ENCODE results near the gene ATP6V1F.
"Not testable (repeated sequence)": the region's sequence is repeated elsewhere in the genome, so short reads cannot be mapped to it uniquely, and the experiment has no call there.

The ATP6V1F gene

DNA sequence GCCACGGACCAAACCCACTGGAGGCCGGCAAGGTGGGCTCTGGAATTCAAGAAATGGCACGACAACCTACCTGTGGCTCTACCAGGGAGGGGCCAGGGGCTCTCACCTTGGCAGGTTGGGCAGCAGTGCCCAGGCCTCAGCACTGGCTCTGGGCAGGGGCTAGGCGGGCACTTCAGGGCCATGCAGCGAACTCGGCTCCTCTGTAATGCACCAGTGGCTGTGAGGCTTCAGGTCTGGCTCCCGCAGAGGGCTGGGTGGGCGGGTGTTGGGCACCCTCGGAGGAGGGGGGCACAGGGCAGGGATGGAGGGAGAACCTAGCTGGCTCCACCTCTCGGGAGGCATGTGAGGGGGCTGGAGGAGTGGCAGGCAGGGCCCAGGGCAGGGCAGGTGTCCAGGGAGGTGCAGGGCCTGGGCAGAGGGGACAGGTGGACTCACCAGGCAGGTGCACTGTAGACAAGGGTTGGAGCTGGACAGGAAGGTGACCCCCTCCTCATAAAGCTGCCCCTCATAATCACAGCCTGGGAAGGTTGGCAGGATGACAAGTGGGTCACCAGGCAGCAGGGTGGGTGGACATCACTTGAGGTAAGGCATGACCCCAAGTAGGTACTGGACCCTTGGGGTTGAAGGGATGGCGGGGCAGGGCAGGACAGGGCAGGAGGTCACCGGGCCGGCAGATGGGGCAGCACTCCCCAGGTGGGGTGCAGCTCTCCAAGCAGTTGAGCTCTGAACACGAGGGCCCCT lies 41.1 kb downstream of the ATP6V1F start:
- DNase-seq: no peak

DNA sequence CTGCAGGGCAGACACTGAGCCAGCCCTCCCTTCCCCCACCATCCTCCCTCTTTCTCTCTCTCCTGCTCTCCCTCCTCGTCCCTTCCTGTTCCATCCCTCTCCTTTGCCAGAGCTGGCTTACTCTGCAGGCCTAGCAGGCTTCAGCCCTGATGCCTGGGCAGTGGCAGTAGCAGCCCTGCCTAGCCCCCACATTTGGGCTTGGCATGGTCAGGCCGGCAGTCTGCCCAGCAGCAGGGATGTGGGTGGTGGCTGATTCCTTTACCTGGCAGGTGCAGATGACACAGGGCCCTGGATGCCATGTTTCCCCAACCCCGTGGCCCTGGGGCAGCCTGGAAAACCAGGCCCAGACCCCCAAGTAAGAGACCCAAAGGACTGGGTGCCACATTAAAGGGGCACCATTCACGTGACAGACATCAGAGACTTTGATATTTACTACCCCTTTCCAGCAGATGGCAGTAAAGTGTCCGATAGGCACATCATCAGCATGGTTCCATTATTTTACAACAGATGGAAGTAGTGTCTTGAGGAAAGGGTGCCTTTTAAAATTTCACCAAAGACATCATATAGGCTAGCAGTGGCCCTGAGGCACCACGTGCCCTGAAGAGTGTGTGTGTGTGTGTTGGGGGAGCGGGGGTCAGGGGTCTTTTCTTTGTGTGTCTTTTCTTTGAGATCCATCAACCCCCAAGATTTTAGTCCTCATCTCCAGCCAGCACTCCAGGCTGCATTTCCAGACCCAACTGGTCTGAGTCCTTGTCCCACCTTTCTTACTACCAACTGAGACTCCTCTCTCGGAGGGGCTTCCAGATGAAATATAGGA lies 41.9 kb downstream of the ATP6V1F start:
- peak; percentile 72 for DNase-seq

DNA sequence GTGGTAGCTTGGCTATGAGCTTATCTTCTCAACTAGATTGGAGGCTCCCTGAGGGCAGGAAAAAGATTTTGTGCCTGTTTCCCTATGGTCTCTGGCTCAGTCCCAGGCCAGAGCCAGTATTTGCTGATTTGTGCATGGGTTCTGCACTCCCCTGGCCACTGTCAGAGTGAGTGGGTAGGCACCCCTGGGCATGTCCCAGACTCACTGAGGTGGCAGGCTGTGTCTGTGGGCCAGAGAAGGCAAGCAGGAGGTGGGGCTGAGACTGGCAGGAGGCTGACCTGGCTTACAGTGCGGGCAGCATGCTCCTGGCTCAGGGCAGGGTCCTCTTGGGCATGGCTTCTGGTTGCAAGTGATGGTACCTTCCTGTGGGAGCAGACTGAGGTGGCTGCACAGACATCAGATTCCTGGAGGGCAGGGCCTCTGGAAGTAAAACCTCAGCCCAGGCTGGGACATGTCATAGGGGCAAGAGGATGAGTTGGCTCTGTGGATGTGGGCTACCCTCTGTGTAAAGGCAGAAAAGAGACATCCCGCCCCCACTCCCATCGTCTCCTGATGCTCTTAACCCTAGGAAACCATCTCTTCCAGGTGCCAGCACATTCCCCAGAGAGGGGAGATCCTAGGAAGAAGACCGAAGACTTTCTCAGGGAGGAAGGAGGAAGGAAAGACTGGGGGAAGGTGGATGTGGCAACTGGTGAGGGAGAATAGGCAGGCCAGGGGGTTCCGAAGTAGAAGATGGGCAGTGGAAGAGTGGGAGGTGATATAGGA lies 43.5 kb downstream of the ATP6V1F start:
- no peak for DNase-seq

DNA sequence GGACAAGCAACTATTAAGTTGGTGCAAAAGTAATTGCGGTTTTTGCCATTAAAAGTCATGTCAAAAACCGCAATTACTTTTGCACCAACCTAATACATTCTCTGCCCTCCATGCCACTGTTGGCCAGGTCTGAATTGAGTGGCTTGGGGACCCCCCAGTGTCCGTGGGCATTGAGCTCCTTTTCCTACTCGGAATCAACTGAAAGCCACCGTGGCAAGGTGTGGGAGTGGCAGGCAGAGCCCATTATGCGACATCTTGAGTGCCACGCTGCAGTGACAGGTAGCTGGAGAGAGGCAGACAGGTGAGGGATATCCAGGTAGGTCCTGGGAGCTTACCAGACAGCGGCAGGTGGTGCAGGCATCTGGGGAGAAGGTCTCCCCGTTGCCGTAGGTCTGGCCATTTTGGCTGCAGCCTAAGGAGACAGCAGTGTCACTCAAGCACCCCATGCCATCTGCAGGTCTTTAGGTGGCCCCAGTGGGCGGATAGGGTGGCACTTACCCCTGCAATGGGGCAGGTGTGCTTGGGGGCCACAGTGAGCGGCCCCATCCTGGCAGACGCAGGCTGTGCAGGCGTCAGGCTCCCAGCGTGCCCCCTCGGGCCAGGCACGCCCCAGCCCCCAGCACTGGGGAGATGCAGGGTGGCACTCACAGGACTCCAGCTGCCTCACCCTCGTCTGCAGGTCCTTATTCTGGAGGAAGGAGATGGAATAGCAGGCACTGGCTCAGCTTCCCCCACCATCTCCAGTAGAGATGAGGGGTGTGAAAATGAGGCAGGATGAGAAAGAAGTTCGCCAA lies 44.3 kb downstream of the ATP6V1F start:
- no peak for DNase-seq

DNA sequence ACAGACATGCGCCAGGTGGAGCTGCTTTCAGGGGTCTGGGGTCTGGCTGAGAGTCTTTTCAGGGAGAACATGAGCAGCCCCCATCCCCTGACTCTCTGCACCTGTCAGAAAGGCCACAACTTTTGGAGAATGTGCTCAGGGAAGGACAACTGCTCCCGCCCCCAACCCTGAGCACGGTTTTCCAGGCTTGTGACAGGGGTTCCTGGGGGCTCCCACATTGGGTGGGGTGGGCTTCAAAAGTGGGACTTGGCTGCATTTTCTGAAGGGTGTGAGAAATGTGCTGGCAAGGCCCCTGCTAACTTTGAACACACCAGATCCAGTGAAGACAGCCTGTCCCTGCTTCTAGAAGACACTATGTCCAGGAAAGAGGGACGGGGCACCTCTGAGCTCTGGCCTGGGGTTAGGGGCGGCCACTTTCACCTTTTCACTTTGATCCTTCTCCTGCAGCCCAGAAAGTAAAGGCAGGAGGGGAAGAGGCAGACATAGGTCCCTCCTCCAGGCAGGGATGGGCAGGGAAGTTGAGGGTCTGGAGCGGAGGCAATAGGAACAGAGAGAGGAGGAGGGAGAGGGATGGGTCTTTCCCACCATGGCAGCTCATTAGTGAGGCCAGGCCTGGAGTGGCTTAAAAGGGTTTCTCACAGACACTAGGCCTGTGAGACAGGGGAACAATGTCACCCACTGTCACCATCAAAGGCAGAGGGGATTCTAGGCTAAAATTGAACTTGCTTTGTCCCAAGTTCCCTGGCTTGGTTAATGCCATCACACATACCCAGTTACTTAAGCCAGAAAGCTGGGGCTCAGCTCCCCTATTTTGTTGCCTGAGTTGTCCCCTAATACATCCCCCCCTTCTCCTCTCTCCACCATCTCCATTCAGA lies 46.3 kb downstream of the ATP6V1F start:
- no peak for DNase-seq

DNA sequence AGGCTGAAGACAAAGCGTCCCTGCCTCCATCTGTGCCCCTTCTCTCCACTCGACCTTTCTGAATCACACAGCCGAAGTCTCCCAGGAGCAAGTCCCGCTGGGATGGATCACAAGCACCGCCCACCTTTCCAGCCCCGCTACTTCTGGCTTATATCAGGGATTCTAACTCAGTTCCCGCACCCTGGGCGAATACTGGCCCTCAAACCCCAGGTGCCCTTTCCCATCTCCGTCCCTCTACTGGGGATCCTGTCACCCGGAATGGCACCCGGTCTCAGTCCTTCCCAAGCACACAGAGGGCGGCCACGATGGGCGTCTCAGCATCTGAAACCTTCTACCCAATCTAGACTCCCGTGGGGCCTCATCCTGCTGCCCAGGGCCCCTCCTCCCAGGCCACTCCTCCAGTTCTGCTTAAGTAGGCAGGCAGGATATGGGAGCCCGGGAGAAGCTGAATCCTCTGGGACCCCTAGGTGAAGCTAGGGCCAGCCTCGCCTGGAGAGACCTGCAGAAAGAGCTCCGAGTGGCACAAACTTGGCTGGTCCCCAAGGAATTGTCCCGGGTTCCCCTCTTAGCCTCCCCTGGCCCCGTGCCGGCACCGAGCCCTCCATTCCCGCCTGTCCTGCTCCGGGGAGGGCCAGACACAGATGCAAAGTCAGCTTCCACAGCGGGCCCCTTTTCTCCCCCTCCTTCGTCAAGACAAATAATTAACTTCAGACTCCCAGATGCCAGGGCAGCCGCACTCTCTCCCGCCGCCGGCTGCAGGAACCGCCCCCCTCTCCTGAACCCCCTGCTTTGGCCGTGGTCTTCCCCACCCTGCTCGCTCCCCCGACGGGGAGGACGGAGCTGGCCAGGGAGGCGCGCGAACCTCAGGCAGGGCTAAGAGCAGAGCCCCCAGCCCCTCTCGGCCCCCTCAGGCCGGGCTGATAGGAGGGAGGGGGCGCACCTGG lies 47.2 kb downstream of the ATP6V1F start:
- DNase-seq: no peak

DNA sequence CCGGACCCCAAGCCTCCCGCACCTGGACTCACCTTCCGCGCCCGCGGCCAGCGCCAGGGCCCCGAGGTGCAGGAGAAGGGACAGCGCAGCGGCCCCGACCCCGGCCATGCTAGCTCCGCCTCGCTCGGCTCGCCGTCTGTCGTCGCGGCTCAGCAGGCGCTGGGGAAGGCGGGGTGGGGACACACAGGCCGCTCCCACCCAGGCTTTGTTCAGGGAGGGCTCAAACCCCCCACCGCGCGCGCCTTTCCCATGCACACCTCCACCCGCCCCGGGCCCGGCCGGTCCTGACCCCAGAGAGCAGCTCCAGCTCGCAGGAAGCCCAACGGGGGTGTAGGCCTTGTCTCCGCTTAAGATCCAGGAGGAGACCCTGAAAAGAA lies 47.9 kb downstream of the ATP6V1F start, which contains the start of gene KCP:
Gene KCP, minus strand, starts transcription at position 141 of the 377 bp plus-strand sequence. Its CDS starts 33 bp downstream, at position 108.
- no peak for DNase-seq

DNA sequence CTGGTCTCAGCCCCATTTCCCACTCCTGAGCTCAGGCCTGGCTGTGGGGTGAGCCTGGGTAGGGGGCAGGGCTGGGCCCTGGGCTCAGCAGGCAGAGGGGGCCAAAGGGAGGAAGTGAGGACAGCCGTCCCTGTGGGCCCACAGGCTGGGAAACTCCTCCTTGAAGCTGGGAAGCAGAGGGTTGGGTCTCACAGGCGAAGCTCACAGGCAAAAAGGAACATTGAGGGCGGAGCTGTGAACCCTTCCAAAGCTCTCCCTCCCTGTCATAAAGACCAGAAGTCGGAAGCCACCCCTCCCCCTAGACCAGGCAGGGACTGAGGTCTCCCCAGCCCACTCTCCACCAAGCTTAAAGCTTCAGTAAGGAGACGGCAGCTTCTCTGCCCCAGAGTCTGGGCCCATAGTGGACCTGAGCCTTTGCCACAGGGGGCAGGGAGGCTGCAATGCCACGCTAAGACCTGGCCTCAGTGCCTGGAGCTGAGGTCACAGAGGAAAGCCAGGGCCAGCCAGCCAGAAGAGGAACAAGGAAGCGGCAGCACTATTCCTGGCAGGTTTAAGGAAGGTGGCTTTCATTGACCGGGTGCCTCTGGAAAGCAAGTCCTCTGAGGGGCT lies 48.9 kb downstream of the ATP6V1F start:
- DNase-seq: no peak

DNA sequence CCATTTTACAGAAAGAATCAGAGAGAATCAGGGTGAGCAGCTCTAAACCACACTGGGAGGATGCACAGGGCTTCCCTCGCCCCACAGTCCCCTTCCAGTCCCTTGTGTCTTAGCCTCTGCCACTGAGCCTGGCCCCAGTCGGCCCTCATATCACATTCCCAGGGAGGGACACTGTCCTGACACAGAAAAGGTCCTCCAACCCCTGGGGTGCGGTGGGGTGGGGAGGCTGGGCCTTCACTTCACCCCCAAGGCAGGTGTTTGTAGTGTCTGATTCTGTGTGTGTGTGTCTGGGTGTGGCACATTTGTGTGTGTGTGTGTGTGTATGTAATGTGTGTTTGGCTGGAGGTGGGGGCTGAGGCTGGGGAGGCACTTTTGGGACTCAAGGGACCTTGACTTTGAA lies 49.6 kb downstream of the ATP6V1F start:
- DNase-seq: no peak

DNA sequence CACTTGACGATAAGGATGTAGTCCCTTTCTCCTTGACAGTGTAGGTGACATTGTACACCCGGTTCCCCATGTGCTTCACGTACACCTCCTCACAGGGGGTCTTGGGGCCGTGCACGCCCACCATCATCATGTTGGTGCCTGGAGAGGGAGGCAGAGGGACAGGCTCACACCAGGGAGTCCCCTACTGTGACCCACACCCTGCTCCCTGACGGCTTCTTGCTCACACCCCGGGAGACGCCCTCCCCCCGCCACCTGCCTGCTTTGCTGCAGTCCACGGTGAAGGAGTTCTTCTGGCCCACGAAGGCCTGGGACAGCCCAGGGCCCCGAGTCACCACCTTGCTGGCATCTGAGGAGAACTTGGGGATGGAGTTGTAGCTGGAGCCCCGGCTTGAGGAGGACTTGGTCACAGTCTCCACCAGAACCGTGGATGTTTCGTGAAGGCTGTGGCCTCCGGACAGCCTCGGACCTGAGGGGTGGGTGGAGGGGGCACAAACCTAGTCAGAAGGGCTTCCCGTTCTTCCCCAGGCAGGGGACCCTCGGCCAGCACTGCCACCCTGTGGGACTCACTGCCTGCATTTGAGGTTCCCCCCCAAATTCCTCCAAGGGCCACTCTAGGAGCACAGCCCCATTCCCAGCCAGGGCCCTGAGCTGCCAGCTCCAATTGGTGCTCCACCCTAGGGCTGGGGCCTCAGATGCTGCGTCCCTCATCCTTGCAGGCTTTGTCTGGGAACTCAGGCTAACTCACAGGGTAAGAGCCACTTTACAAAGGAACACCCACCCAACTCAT lies 50.2 kb downstream of the ATP6V1F start:
- not testable (repeated sequence) for DNase-seq

DNA sequence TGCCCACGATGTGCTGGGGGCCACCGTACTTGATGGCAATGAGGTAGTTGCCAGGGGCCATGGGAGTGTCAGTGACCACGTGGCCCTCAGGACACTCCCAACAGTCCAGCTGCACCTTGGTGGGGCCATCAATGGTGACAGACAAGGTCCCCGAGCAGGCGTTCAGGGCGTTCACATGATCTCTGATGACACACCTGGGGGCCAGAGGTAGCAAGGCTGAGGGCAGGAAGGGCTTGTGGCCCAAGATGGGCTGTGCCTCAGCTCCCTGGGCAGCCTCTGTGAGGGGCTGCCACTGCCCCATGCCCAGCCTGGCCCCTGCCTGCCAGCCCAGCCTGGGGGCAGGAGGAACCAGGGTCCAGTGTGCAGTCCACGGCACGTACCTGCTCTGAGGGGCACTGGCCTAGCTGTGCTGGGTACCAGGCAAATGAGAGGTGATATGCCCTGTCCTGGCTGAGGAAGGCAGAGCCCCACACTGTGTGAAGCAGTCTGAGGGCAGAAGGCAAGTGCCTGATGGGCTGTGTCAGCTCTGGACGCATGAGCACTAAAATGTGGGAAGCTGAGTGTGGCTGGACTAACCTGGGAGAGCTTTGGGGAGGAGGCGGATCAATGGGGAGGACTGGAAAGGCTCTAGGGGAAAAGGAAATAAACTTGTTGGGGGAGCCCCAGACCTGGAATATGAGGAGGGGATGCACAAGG lies 51.4 kb downstream of the ATP6V1F start:
- no peak for DNase-seq

DNA sequence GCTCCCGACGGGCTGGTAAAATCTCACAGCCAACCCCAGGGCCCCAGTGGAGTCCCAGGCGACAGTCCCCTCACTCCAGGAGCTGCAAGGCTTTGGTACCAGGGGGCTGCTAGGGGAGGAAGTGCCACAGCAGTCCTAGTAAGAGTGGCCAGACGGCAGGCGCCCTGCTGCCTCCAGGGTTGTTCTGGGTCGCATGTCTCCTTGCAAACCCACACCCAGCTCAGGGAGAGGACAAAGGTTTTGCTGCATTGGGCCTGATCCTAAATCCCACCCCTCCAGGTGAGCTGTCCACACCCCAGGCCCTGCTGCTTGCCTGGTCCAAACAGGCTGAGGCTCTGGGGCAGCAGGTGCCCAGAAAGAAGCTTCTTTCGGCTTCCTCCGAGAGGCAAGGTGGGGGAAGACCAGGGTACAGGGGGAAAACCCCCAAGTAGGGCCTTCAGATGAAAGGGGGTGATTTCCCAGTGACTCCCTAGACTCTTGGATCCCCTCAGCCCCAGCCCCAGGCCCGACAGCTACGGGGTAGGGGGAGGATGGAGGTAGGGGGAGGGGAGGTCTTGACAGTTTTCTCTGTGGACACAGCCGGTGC lies 52.0 kb downstream of the ATP6V1F start:
- DNase-seq: no peak

DNA sequence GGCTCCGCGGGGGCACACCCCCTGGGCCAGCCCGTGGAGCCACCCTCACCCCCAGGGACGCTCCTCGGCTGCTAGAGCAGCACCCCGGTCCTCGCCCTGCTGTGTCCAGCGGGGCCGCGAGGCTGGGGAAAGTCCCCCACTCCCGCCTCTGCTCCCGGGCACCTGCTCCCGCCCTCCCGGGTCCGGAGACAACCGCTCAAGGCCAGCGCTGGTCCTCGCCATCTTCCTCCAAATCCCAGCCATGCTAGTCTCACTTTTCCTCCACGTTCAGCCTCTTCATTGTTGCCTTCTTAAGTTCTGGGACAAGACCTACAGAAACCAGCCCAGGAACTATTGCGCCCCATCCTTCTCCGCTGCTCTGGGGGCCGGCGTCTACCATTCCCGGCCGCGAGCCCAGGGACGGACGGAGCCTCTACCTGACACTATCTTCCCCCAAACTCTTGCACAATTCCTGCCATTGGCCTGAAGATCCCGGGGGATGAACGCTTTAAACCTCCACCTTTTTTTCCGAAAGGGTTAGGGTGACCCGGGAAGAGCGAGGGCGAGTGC lies 52.7 kb downstream of the ATP6V1F start:
- no peak for DNase-seq
